Uterus (tissue), 4 donors: ENCODE data around the gene CHCHD5. TPM values are rescaled to one million over a fixed set of nuclear protein-coding genes. Genes with fewer than 3 reads are reported as not detected.
"Not testable (repeated sequence)": the region's sequence is repeated elsewhere in the genome, so short reads cannot be mapped to it uniquely, and the experiment has no call there.

Source experiments
- DNase-seq, 2 donors: peaks; one replicate each; pipeline ENCODE4 v3.0.0-alpha.2; 2019 to 2020
- H3K27ac ChIP-seq, 2 donors: fragments of 200-600 bp; sonication (generic); 1 replicate in 1 of 2; 2 replicates in 1 of 2; pipeline ENCODE4 v1.5.1; 2016 to 2018
- H3K27me3 ChIP-seq, 2 donors: fragments of 200-600 bp; sonication (generic); one replicate each; pipeline ENCODE4 v1.5.1; 2018 to 2019; ENCODE audit warnings: control low read depth in 1 of 2
- H3K36me3 ChIP-seq, 2 donors: fragments of 200-600 bp; sonication (generic); one replicate each; pipeline ENCODE4 v1.5.1; 2019; ENCODE audit warnings: control low read depth in 1 of 2
- H3K4me1 ChIP-seq, 2 donors: fragments of 200-600 bp; sonication (generic); one replicate each; pipeline ENCODE4 v1.5.1; 2018 to 2019; ENCODE audit warnings: control low read depth in 1 of 2
- H3K4me3 ChIP-seq, 2 donors: fragments of 200-600 bp; sonication (generic); 1 replicate in 1 of 2; 2 replicates in 1 of 2; pipeline ENCODE4 v1.5.1; 2018 to 2019; ENCODE audit warnings: mild to moderate bottlenecking in 1 of 2
- H3K9me3 ChIP-seq, 2 donors: fragments of 200-600 bp; sonication (generic); one replicate each; pipeline ENCODE4 v1.5.1; 2019; ENCODE audit warnings: control low read depth in 1 of 2
- POLR2A ChIP-seq, 2 donors: fragments of 450-650 bp; IDR thresholded peaks; one replicate each; pipeline ENCODE4 v1.6.1; 2016; ENCODE audit warnings: antibody characterized with exemption in 2 of 2, mild to moderate bottlenecking in 1 of 2, moderate library complexity in 1 of 2
- intact Hi-C: fragments of 100-400 bp; cut with DNase I; formaldehyde crosslinking; loops from one replicate; pipeline ENCODE4 v1.15.1; 2023; ENCODE audit warnings: low total_unique reads
- total RNA-seq, 4 donors: library from RNA; depleted of rRNA in 3 of 4; stranded (reverse); fragments of >200 nt in 3 of 4; gene quantifications; one replicate each; pipeline versions ENCODE4 v1.1.0 to v1.2.4, GENCODE V29; 2014 to 2023
- TF ChIP-seq, protein P1 (sequence below), 4 experiments: fragments of 200-600 bp in 2 of 4; fragments of 450-650 bp in 2 of 4; sonication (generic) in 2 of 4; IDR thresholded peaks; one replicate each; pipeline ENCODE4 v1.5.1; 2016 to 2019; ENCODE audit warnings: antibody characterized with exemption in 4 of 4, mild to moderate bottlenecking in 2 of 4, moderate library complexity in 1 of 4
- donor health status: DM: yes; HTN: yes; CAD: no.

The CHCHD5 gene
- total RNA-seq, 4 donors from 2014 or later = 6.5 to 22.6 (median 8.4) TPM; not detected in 1

DNA sequence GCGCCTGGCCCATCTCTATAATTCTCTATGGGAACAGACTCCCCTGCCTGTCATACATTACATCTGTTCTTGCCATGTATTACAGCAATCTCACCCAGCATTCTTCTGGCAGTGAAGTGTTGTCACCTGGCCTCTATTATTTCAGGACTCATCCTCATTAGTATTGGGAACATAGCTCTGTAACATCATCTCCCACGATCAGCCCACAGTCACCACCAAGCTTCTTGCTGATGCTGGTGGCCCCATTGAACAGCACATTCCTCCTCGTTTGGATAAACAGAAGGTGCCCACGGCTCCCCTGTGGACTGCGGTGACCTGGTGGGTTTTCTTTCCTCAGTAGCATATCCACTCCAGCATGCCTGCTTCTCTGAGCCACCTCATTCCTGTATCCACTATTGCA, 21.5 kb downstream of the CHCHD5 start:
- no peaks in the 10 kb centered on the region for H3K27me3 ChIP-seq
- no peaks in the 10 kb centered on the region for H3K9me3 ChIP-seq
- intact Hi-C loops = loop anchor here (10.0 kb wide), 1 partner anchor 119 kb away; the partner anchor contains the start of gene NT5DC4
- TF ChIP-seq, protein P1, sequence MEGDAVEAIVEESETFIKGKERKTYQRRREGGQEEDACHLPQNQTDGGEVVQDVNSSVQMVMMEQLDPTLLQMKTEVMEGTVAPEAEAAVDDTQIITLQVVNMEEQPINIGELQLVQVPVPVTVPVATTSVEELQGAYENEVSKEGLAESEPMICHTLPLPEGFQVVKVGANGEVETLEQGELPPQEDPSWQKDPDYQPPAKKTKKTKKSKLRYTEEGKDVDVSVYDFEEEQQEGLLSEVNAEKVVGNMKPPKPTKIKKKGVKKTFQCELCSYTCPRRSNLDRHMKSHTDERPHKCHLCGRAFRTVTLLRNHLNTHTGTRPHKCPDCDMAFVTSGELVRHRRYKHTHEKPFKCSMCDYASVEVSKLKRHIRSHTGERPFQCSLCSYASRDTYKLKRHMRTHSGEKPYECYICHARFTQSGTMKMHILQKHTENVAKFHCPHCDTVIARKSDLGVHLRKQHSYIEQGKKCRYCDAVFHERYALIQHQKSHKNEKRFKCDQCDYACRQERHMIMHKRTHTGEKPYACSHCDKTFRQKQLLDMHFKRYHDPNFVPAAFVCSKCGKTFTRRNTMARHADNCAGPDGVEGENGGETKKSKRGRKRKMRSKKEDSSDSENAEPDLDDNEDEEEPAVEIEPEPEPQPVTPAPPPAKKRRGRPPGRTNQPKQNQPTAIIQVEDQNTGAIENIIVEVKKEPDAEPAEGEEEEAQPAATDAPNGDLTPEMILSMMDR (IDR thresholded peaks at IDR 0.05) = no peak
- no peak for TF ChIP-seq POLR2A (IDR thresholded peaks at IDR 0.05)
- H3K27ac ChIP-seq = no peak overlapping the region
- no peak for DNase-seq
- no peaks in the 10 kb centered on the region for H3K36me3 ChIP-seq
- H3K4me3 ChIP-seq = no peak overlapping the region
- H3K4me1 ChIP-seq = no peaks in the 10 kb centered on the region

DNA sequence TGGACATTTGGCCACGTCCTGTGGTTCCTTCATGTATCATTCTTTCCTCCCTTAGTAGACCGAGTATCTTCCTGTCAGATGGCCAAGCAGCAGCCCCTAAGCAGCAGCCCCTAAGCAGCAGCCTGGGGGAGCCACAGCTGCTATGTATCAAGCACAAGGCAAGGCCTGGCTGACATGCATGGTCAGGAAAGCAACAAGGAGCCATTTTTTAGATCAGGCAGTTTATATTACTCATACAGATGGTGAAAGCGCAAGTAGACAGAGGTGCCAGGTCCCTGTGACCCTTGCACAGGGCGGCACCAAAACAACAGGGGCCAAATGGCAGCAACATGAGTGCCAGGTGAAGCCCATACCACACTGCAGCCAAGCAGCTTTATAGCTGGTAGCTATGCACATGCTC, 22.1 kb downstream of the CHCHD5 start:
- Histone ChIP-seq H3K4me1 (no peaks in the 10 kb centered on the region), H3K4me3 (no peak overlapping the region), H3K9me3 (no peaks in the 10 kb centered on the region), H3K36me3 (no peaks in the 10 kb centered on the region), H3K27ac (no peak overlapping the region), H3K27me3 (no peaks in the 10 kb centered on the region)
- DNase-seq = no peak
- intact Hi-C loops = loop anchor here (10.0 kb wide), 1 partner anchor 118 kb away; the partner anchor contains the start of gene NT5DC4
- TF ChIP-seq POLR2A (IDR thresholded peaks at IDR 0.05) = no peak
- TF ChIP-seq, protein P1 (IDR thresholded peaks at IDR 0.05) = no peak

DNA sequence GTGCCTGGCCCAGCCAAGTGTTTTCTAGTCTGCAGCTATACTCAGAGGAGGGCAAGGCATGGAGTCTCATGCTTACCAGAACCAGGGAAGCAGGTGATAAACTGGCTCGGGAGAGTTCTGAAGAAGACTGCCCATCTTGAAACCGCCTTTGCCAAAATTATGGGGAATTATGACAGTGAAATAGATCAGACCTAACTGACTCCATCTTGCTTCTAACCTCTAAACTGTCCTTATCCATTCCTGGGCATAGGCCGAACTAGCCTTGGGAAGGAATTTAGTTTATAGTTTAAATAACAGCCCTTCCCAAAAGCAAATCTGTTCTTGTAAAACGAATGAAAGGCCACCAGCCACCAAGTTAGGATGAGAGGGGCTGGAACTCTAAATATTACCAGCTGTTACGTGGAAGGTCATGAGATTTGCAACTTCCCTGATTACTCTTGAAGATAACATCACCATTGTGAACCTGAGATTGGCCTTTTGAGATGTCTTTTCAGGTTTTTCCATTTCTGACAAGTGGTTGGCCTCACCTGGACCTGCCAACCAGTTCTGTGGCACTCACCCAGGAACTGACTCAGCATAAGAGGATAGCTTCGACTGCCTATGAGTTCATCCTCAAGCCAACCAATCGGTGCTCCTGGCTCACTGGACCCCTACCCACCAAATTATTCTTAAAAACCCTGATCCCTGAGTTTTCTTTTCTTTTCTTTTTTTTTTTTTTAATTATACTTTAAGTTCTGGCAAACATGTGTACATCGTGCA, 23.4 kb downstream of the CHCHD5 start:
- no peaks in the 10 kb centered on the region for H3K27me3 ChIP-seq
- TF ChIP-seq POLR2A (IDR thresholded peaks at IDR 0.05) = no peak
- TF ChIP-seq, protein P1 (IDR thresholded peaks at IDR 0.05) = no peak
- DNase-seq = no peak
- no peak overlapping the region for H3K4me3 ChIP-seq
- H3K9me3 ChIP-seq = no peaks in the 10 kb centered on the region
- H3K36me3 ChIP-seq = no peaks in the 10 kb centered on the region
- H3K4me1 ChIP-seq = no peaks in the 10 kb centered on the region
- H3K27ac ChIP-seq = no peak overlapping the region
- intact Hi-C loops = loop anchor here (10.0 kb wide), 1 partner anchor 117 kb away; the partner anchor contains the start of gene NT5DC4

DNA sequence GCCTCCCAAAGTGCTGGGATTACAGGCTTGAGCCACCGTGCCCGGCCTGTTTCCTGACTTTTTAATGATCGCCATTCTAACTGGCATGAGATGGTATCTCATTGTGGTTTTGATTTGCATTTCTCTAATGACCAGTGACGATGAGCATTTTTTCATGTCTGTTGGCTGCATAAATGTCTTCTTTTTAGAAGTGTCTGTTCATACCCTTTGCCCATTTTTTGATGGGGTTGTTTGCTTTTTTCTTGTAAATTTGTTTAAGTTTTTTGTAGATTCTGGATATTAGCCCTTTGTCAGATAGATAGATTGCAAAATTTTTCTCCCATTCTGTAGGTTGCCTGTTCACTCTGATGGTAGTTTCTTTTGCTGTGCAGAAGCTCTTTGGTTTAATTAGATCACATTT, 24.9 kb downstream of the CHCHD5 start:
- not testable (repeated sequence) for H3K27ac ChIP-seq, DNase-seq, H3K36me3 ChIP-seq, H3K9me3 ChIP-seq, H3K27me3 ChIP-seq, H3K4me3 ChIP-seq, H3K4me1 ChIP-seq
- intact Hi-C loops = loop anchor here (10.0 kb wide), 1 partner anchor 115 kb away; the partner anchor contains the start of gene NT5DC4

DNA sequence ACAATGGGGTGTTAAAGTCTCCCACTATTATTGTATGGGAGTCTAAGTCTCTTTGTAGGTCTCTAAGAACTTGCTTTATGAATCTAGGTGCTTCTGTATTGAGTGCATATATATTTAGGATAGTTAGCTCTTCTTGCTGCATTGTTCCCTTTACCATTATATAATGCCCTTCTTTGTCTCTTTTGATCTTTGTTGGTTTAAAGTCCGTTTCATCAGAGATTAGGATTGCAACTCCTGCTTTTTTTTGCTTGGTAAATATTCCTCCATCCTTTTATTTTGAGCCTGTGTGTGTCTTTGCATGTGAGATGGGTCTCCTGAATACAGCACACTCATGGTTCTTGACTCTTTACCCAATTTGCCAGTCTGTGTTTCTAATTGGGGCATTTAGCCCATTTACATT, 27.9 kb downstream of the CHCHD5 start:
- H3K27me3 ChIP-seq, H3K4me1 ChIP-seq, H3K36me3 ChIP-seq, H3K4me3 ChIP-seq, H3K9me3 ChIP-seq, H3K27ac ChIP-seq, DNase-seq, intact Hi-C loops: not testable (repeated sequence)

DNA sequence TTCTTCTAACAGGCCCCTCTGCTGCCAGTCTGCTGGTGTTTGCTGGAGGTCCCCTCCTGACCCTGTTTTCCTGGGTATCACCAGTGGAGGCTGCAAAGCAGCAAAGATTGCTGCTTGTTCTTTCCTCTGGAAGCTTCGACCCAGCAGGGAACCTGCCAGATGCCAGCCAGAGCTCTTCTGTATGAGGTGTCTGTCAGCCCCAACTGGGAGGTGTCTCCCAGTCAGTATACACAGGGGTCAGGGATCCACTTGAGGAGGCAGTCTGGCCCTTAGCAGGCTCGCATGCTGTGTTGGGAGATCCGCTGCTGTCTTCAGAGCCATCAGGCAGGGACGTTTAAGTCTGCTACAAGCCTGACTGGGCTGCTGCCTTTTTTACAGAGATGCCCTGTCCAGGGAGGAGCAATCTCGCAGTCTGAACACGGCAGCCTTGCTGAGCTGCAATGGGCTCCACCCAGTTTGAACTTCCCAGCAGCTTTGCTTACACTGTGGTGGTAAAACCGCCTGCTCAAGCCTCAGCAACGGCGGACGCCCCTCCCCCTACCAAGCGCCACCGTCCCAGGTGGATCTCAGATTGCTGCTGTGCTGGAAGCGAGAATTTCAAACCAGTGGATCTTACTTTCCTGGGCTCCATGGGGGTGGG, 29.9 kb downstream of the CHCHD5 start:
- no peak overlapping the region for H3K27ac ChIP-seq
- TF ChIP-seq, protein P1 (IDR thresholded peaks at IDR 0.05) = no peak
- no peak for TF ChIP-seq POLR2A (IDR thresholded peaks at IDR 0.05)
- no peak overlapping the region for H3K4me3 ChIP-seq
- no peaks in the 10 kb centered on the region for H3K4me1 ChIP-seq
- H3K9me3 ChIP-seq = no peaks in the 10 kb centered on the region
- intact Hi-C loops = no loop called here
- H3K27me3 ChIP-seq = no peaks in the 10 kb centered on the region
- no peak for DNase-seq
- no peaks in the 10 kb centered on the region for H3K36me3 ChIP-seq
